Mammary epithelial cell (primary cell): ENCODE data around the gene ARHGAP15.

Experiments used
- CTCF ChIP-seq, 2 donors: IDR thresholded peaks in 1 of 2; conservative IDR thresholded peaks in 1 of 2; 2 replicates each; pipeline ENCODE4 v1.5.1; 2011 to 2012; ENCODE audit warnings: inconsistent platforms in 2 of 2, low read length in 2 of 2, mild to moderate bottlenecking in 2 of 2, control low read depth in 1 of 2, low read depth in 1 of 2; ENCODE audit not compliant: insufficient read depth in 1 of 2; ENCODE audit errors: extremely low read depth in 1 of 2
- EZH2 ChIP-seq: IDR thresholded peaks from 2 replicates; pipeline ENCODE4 v1.6.1; 2012; ENCODE audit warnings: low read length, inconsistent platforms, borderline replicate concordance

DNA sequence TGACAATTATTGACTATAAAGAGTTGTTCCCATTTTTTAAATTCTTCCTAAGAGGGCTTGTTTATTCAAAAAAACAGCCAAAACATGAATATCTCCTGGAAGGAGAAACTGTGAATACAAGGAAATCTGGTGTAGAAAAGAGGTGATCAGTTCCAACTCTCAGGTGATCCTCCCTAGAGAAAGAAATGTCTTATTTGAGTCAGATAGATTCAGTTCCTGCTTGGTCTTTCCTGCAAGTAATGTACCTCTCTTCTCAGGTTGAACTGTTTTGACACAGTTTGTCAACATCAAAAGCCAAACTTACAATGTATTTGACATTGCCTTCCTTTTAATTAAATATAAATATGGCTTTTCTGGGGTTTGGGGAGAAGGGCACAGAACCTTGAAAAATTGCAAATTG, 567.4 kb downstream of the ARHGAP15 start:
- TF ChIP-seq CTCF (conservative IDR thresholded peaks at IDR 0.05 in 1 of 2, IDR thresholded peaks at IDR 0.05 in 1 of 2; ENCODE audit: extremely low read depth in 1 of 2, insufficient read depth in 1 of 2, low read depth in 1 of 2, low read length in 2 of 2) (no peak), EZH2 (no peak)
